Measurements from ENCODE around the gene SLAMF6. TPM values are rescaled to one million over a fixed set of nuclear protein-coding genes. Genes with fewer than 3 reads are reported as not detected.

The SLAMF6 gene
- total and polyA plus RNA-seq, 4 donors, result 0.76 to 1.2 (median 0.92) TPM

- no peak for DNase-seq (ENCODE audit: low spot score)
- 91% methylated on average over 2 of the region's 2 CpGs for WGBS
Measured at GRCh38 chr1:160449494-160449893, 73.6 kb downstream of the SLAMF6 start.

GRCh38 chr1:160446945-160447600 lies 76.0 kb downstream of the SLAMF6 start:
- Histone ChIP-seq H3K4me1 (ENCODE audit: control insufficient read depth in 4 of 4, insufficient read depth in 4 of 4, low read length in 3 of 4) (no peaks in the 10 kb centered on the region), H3K9me3 (ENCODE audit: control insufficient read depth in 4 of 4, low read length in 3 of 4) (no peaks in the 10 kb centered on the region), H3K9ac (ENCODE audit: low read depth in 1 of 2, low read length in 2 of 2) (no peak overlapping the region), H3K36me3 (ENCODE audit: control insufficient read depth in 4 of 4, insufficient read depth in 3 of 4, low read depth in 1 of 4, low read length in 3 of 4) (no peaks in the 10 kb centered on the region), H3K27ac (ENCODE audit: low read depth in 1 of 2, low read length in 2 of 2) (no peak overlapping the region), H3K4me3 (ENCODE audit: low read depth in 1 of 3, low read length in 3 of 3) (no peak overlapping the region), H3K27me3 (ENCODE audit: control insufficient read depth in 4 of 4, insufficient read depth in 4 of 4, low read length in 3 of 4) (no peaks in the 10 kb centered on the region)
- 59% methylated on average over 8 of the region's 8 CpGs for WGBS
- TF ChIP-seq NR2F2 (IDR thresholded peaks at IDR 0.05) (no peak), FOXA2 (IDR thresholded peaks at IDR 0.05) (no peak), JUND (IDR thresholded peaks at IDR 0.05) (no peak), HNF4A (conservative IDR thresholded peaks at IDR 0.05) (no peak), EGR1 (IDR thresholded peaks at IDR 0.05; ENCODE audit: low read depth in 2 of 2) (no peak), MAX (IDR thresholded peaks at IDR 0.05) (no peak)
- TF ChIP-seq, protein P1, sequence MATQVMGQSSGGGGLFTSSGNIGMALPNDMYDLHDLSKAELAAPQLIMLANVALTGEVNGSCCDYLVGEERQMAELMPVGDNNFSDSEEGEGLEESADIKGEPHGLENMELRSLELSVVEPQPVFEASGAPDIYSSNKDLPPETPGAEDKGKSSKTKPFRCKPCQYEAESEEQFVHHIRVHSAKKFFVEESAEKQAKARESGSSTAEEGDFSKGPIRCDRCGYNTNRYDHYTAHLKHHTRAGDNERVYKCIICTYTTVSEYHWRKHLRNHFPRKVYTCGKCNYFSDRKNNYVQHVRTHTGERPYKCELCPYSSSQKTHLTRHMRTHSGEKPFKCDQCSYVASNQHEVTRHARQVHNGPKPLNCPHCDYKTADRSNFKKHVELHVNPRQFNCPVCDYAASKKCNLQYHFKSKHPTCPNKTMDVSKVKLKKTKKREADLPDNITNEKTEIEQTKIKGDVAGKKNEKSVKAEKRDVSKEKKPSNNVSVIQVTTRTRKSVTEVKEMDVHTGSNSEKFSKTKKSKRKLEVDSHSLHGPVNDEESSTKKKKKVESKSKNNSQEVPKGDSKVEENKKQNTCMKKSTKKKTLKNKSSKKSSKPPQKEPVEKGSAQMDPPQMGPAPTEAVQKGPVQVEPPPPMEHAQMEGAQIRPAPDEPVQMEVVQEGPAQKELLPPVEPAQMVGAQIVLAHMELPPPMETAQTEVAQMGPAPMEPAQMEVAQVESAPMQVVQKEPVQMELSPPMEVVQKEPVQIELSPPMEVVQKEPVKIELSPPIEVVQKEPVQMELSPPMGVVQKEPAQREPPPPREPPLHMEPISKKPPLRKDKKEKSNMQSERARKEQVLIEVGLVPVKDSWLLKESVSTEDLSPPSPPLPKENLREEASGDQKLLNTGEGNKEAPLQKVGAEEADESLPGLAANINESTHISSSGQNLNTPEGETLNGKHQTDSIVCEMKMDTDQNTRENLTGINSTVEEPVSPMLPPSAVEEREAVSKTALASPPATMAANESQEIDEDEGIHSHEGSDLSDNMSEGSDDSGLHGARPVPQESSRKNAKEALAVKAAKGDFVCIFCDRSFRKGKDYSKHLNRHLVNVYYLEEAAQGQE (IDR thresholded peaks at IDR 0.05), result no peak
- no peak for DNase-seq (ENCODE audit: low spot score)

More at GRCh38 chr1:160449494-160449893, 73.6 kb downstream of the SLAMF6 start:
- no peaks in the 10 kb centered on the region for H3K27me3 ChIP-seq (ENCODE audit: control insufficient read depth in 4 of 4, insufficient read depth in 4 of 4, low read length in 3 of 4)
- TF ChIP-seq FOXA2 (IDR thresholded peaks at IDR 0.05) (no peak), TAF1 (conservative IDR thresholded peaks at IDR 0.05) (no peak), SP1 (IDR thresholded peaks at IDR 0.05) (no peak), NR2F2 (IDR thresholded peaks at IDR 0.05) (no peak), EGR1 (IDR thresholded peaks at IDR 0.05; ENCODE audit: low read depth in 2 of 2) (no peak)
- TF ChIP-seq, protein P1 (IDR thresholded peaks at IDR 0.05), result no peak
- no peak overlapping the region for H3K27ac ChIP-seq (ENCODE audit: low read depth in 1 of 2, low read length in 2 of 2)
- H3K4me3 ChIP-seq (ENCODE audit: low read depth in 1 of 3, low read length in 3 of 3), result no peak overlapping the region
- H3K9me3 ChIP-seq (ENCODE audit: control insufficient read depth in 4 of 4, low read length in 3 of 4), result no peaks in the 10 kb centered on the region
- H3K4me1 ChIP-seq (ENCODE audit: control insufficient read depth in 4 of 4, insufficient read depth in 4 of 4, low read length in 3 of 4), result no peaks in the 10 kb centered on the region
- no peak overlapping the region for H3K9ac ChIP-seq (ENCODE audit: low read depth in 1 of 2, low read length in 2 of 2)
- no peaks in the 10 kb centered on the region for H3K36me3 ChIP-seq (ENCODE audit: control insufficient read depth in 4 of 4, insufficient read depth in 3 of 4, low read depth in 1 of 4, low read length in 3 of 4)

DNA sequence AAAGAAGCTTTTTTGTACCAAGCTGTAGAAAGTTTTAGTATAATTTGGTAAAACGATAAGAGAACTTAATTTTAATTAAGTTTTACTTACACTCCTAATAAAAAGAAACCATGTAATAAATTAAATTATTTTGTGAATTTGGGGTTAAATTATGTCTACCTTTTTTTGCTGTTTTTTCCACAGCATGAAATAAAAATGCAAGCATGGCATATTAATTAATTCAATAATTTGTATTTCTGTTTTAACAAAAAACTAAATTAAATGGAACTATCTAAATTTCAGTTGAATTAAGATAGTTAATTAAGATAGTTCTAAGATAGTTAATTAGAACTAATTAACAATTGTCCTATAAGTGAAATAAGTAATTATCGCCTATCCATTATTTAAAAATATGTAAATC lies 83.3 kb downstream of the SLAMF6 start:
- Histone ChIP-seq H3K27ac (ENCODE audit: low read depth in 1 of 2, low read length in 2 of 2) (no peak overlapping the region), H3K4me1 (ENCODE audit: control insufficient read depth in 4 of 4, insufficient read depth in 4 of 4, low read length in 3 of 4) (peaks cover 0 to 4% (median under 1%) of the 10 kb centered on the region in 4 donors), H3K4me3 (ENCODE audit: low read depth in 1 of 3, low read length in 3 of 3) (no peak overlapping the region), H3K9me3 (ENCODE audit: control insufficient read depth in 4 of 4, low read length in 3 of 4) (no peaks in the 10 kb centered on the region), H3K27me3 (ENCODE audit: control insufficient read depth in 4 of 4, insufficient read depth in 4 of 4, low read length in 3 of 4) (no peaks in the 10 kb centered on the region), H3K36me3 (ENCODE audit: control insufficient read depth in 4 of 4, insufficient read depth in 3 of 4, low read depth in 1 of 4, low read length in 3 of 4) (no peaks in the 10 kb centered on the region), H3K9ac (ENCODE audit: low read depth in 1 of 2, low read length in 2 of 2) (no peak overlapping the region)
- no peak for DNase-seq (ENCODE audit: low spot score)
- WGBS, result 82% methylated on average over 2 of the region's 2 CpGs
- TF ChIP-seq HNF4G (IDR thresholded peaks at IDR 0.05) (no peak), TAF1 (conservative IDR thresholded peaks at IDR 0.05) (no peak), GABPA (IDR thresholded peaks at IDR 0.05 in 1 of 2, conservative IDR thresholded peaks at IDR 0.05 in 1 of 2) (no peak), RAD21 (IDR thresholded peaks at IDR 0.05) (no peak), FOXA2 (IDR thresholded peaks at IDR 0.05) (no peak), RXRA (IDR thresholded peaks at IDR 0.05) (no peak), HNF4A (conservative IDR thresholded peaks at IDR 0.05) (no peak), YY1 (IDR thresholded peaks at IDR 0.05) (no peak), FOXA1 (IDR thresholded peaks at IDR 0.05) (no peak), JUND (IDR thresholded peaks at IDR 0.05) (no peak)
- TF ChIP-seq, protein P1 (IDR thresholded peaks at IDR 0.05), result no peak
- TF ChIP-seq, protein P2, sequence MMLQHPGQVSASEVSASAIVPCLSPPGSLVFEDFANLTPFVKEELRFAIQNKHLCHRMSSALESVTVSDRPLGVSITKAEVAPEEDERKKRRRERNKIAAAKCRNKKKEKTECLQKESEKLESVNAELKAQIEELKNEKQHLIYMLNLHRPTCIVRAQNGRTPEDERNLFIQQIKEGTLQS (IDR thresholded peaks at IDR 0.05), result no peak

Measured in liver (tissue), 9 donors.